Stimulated activated CD8-positive, alpha-beta memory T cell treated with anti-CD3 and anti-CD28 coated beads, Interleukin-12 subunit alpha, Interleukin-12 subunit beta, amount 100 ng/mL, for 24 hours (primary cell): ENCODE results near the gene TUBA4B.

Experiments
- DNase-seq: peaks from one replicate; pipeline ENCODE4 v3.0.0-alpha.2; 2020; ENCODE audit errors: extremely low read depth

Gene TUBA4B

GRCh38 chr2:219314804-219315468 lies 61.9 kb downstream of the TUBA4B start:
- no peak for DNase-seq
